GM21515 (cell line): ENCODE results near the gene NTRK3.

Source experiments
- ATAC-seq: cut with Tn5 transposase; IDR thresholded peaks from one replicate; pipeline ENCODE4 v1.9.1; 2021; ENCODE audit not compliant: unreplicated experiment

NTRK3 gene

DNA sequence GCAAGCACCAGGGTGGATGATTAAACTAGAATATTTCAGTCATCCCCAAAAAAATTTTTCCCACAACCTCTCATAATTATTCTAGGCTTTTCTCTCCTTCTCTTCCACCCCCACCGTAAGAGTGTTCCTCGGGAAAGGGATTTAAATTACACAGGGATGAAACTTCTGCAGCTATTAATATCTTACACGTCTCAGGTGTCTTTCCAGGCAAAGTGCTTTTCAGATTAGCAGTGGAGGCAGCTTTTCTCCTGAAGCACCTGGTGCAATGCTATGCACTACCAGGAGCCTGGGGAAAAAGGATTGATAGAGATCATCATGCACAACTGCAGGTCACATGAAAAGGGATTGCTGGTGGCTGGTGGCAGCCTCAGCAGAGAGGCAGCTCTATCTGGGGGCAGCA, 250.4 kb downstream of the NTRK3 start:
- ATAC-seq: no peak

DNA sequence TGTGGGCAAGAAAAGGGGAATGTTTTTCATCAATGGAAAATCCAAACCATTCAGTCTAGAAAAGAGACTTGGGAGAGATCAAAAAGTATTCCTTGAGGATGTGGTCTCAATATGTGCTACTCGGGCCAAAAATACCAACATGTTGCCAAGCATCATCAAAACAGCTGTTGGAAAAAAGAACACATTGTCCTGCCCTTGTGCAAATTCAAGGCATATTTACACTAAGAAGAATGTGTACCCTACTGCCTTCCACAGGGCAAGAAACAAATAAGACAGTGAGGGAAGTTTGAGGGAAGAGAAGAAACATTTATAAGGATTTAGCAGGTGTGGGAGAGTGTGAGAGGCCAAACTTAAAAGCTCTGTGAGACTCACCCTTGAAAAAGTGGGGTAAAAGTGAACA, 252.1 kb downstream of the NTRK3 start:
- no peak for ATAC-seq

DNA sequence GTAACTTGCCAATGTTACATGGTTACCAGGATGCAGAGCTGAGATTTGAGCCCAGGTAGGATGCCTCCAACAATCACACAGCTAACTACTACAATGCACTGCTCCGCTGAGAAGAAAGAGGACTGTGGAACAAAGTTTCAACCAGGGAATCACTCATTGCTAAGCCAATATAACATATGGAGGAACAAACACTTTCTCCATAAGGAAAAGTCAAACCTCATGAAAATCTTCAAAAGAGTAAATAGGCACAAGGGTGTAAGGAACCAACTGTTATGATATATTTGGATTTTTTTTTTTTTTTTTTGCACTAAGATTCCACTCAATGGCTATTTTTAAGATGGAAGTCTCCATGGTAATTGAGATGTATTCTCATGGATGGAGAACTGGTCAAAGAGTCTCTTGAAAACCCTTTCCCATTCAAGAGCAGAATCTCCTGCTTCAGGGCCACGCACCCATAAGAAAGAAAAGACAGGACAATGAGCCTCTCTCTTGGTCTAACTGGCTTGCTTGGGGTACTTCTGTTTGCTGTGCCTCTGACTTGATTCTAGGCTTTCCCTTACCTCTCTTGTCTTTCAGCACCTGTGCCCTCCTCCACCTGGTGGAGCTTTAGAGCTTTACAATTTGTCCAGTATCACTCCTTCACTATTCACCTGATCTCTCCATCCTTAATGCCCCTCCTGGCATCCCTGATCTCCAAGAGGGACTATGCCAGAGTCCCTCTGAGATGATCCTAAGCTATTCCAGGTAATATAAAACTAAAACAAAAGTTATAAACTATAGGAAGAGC, 252.8 kb downstream of the NTRK3 start:
- no peak for ATAC-seq

DNA sequence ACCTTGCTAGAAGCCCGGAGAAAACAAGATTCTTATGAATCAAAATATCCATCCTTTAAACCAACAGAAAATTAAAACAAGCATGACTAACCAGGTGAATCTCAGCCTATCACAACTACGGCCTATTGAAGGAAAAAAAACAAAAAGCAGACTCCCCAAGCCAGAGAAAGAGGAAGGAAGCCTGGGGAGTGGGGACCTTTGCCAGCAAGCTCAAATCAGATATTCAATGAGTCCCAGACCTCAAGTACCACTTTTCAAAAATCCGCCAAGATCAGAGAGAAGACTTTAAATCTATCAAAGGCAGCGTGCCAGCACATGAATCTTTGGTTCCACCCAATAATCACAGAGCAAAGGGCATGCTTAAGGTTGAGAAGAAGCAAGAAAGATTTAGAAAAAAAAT, 253.8 kb downstream of the NTRK3 start:
- no peak for ATAC-seq

DNA sequence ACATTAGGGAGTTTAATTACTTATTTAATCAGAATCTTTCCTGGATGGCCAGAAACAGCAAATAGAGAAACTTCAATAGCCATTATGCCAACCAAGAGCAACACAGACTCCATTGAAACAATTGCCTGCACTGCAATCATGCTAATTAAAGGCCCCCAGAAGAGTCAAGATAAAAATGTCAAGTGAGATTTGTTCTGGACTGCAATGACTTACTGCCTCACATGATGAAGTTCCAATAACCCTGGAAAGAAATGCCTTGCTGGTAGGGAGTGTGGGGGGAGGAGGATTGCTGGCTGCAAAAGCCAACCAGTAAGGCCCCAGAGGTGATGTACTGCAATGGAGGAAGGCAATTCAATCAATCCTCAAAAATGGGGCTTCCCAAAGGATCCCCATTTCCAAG, 257.9 kb downstream of the NTRK3 start:
- ATAC-seq: no peak

DNA sequence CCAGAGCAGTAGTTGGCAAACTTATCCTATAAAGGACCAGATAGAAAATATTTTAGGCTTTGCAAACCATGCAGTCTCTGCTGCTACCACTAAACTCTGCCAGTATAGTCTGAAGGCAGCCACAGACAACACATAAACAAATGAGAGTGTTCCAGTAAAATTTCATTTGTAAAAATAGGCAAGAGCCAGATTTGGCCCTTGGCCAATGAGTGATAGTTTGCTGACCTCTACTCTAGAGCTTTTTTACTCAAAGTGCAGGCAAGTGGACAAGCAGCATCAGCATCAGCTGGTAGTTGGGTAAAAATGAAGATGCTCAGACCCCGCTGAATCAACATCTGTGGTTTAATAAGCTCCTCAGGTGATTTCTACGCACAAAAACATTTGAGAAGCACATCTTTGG, 269.8 kb downstream of the NTRK3 start:
- ATAC-seq: no peak

DNA sequence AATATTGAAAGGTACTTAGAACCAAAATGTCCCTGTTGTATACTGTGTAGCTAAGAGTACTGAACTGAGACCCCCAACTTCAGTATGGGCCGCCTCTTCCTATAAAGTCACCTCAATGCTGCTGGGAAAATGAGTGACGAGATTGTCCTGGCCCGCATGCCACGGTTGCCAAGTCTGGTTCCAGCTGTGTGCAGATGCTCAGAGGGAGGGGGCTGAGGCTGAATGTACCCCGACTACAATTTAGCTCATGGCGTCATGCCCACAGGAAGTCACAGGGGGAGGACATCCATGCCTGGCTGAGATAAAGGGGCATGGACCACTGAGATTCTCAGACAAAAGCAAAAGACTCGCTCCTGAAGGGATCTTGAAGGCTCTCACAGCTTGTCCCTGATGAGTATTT, 271.1 kb downstream of the NTRK3 start:
- no peak for ATAC-seq

DNA sequence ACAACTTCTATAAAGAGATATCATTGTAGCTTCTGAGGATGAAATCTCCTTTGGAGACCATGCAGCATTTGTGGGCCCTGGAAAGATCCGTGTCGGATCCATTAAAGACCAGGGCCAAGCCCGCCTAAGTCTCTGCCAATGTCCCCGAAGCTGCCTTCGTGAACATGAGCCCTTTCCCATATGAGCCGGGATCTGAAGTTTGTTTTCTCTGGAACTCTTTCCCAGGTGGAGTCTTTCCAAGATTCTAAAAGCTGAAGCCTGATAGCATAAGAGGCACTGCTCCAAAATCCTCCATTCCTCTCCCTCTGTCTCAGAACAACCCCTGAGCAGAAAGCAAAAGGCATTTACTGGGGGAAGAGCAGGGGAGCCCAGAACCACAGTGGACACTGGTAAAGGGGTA, 274.6 kb downstream of the NTRK3 start:
- ATAC-seq: no peak

DNA sequence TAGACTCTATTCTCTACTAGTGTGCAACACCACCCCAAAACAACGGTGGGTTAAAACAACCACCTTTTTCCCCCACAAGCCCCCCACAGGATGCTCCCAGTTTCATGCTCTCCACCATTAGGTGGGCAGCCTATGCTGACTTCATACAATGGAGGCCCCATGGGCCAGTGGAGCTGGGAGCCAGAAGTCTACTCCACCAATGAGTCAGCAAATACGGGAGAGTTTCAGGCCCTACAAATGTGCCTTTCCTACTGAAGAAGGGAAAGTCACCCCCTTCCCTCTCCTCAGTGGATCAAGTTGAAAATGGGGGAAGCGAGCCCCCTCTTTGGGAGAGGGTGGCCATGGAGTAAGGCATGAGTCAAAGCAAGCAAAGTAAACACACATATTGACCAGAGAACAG, 278.6 kb downstream of the NTRK3 start:
- ATAC-seq: no peak

DNA sequence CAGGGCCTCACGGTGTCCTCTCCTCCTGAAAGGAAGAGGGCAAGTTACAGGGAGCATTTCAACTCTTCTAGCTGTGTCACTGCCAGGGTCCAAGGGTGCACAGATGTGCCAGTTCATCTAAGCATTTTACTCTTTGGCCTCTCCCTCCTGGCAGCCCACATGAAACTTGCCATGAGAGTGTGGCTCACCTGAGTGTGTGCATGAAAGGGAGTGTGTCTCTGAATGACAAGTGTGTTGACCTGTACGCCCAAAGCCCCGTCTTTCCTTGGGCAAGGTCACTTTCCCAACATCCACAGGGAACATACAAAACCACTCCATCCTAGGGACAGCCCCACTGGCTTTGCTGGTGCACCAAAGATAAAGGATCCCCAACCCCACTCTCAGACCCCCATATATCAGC, 280.0 kb downstream of the NTRK3 start:
- ATAC-seq: no peak

DNA sequence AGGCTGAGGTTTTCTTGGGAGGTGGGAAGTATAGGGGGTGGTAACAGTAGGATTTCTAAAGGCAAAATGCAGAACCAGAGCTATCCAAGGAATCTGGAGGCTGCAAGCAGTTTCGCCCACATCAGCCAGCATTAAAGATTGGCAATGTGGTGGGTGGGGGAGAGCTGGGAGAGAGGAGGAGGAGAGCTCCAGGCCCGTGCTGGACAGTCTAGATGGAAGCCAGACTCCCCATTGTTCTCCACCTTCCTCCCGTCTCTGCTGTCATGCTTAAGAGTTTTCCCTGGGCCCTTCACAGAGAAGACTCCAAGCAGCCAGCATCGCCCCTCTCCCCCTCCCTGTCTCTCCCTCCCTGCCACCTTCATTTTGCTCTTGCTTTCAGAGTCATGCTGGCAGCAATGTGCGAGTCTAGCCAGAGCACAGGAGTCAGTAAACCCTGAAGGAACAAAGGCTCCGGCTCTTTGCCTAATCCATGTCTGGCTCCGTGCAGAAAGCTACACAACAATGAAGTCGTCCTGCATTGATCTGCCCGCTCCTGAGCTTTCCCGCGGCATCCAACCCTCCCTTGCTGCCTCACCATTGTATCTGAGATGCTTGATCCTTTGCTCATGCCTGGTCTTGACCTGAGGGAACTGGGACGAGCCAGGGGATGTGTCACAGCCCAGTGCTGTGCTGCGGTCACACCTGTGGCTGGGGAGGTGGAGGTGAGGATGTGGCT, 282.9 kb downstream of the NTRK3 start:
- ATAC-seq: no peak

DNA sequence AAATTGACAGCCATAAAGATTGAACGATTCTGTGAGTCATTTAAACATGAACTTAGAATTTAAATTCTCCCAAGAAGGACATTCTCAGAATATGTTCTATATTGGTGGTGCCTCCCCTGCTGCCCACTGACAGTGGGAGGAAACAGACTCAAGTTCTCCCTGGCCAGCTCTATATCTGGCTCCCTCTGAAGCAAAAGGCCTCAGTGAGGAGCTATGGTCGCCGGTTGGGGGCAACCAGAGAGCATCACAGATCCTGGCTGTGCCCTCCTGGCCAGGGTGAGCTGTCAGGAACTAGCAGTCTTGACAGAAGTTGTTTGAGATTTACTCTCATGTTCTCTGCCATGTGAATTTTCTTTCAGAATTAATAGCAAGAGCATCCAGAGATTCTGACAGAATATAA, 285.5 kb downstream of the NTRK3 start:
- no peak for ATAC-seq

DNA sequence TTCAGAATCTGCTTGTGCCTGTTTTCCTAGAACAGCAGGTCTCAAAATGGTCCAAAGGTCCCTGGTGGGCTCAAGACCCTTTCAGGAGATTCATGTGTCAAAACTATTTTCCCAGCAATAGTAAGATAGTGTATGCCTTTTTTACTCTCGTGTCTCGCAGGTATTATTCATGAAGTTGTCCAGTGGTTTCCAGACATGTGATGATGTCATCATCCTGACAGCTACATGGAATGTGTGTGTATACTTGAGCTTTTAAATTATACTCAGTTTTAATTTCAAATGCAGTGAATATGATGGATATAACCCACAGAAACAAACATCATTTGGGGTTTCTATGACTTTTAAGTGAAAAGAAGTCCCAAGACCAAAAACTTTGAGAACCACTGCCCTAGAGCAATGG, 288.6 kb downstream of the NTRK3 start:
- ATAC-seq: no peak

DNA sequence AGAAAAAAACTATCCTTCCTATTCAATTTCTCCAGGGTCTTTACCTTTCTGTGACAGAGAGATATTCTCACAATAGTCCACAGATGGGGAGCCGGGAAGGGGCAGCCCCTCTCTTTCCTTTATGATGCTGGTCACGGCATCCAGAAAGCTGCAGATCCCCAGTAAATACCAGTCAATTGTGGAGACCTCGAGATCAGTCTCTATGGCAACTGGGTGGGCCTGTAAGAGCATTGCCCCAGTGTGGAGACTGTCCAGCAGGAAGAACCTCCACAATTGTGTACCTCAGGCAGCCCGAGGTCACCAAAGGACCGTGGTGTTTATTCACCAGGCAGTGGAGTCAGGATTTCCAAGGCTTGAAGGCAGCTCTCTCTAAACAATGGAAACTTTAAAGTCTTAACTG, 291.2 kb downstream of the NTRK3 start:
- no peak for ATAC-seq

DNA sequence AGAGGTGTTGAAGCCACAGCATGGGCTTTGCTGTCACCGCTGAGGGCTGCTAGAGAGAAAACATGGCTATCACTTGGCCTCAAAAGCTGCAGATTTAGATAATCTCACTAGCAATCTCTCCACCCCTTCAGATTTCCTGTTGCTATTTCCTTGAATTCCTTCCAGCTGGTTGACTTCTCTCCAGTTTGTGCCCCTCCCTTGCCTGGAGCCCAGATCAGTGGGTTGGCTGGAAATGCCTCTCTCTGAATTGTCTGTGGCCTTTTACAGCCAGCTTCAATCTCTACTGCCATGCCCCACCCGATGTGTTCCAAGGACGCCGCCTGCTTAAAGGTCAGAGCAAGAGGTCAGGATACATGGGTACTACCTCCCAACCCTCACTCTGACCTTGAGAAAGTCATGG, 294.1 kb downstream of the NTRK3 start:
- no peak for ATAC-seq

DNA sequence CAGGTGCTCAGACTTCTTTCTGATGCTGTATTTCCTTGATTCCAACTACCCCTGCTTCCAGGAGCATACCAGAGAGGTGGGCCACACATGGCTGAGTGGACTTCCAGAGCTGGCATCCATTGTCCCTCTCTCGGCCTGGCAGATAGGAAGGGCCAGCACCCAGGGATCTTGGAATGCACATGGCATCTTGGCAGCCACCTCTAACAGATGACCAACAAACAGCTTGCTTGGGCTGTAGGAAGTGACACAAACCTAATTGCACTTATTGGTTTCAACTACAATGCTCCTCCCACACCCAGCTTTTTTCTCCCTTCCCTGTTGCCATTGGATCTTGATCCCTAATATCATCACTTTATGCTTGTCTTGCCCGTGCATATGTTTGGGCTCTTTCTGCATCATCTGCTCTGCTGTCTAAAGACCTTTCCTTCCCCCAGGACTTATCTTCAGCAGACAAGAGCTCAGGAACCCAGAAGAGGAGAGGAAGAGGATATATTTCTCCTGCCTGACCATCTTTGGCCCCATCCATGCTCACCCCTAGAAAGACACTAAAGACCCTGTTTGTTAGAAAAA, 294.6 kb downstream of the NTRK3 start:
- no peak for ATAC-seq

DNA sequence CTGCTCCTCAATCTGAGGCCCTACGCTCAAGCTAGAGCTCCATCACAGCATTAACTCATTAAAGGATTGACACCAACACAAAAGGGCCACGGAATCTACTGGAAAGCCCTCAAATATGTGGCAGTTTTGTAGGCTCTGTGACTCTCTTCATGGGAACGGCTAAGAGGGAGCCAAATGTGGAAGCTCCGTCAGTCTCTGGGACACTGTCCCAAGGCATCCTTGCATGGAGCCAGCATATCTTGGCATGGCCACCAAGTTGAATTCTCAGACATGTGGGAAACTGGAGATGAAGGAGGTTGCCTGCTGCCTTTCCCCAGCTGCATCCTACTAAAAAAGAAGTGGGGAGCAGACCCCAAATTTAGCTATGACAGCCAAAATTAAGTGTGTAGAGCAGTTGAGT, 296.9 kb downstream of the NTRK3 start:
- no peak for ATAC-seq

DNA sequence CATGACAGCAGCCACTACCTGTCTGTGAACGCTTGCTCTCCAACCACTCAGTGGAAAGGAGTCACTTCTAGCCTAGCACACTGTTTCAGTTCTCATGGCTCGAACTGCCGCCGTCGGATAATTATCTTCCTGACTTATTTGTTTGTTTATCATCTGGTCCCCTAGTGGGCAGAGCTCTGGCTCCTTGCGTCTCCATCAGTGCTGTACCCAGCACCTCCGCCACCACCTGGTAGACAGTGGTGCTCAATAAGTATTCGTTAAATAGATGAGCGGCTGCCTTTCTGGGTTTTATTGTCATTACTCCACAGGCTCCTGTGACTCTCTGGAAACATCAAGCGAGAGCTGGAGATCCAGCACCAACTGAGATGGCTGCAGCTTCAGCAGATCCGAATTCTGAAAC, 297.5 kb downstream of the NTRK3 start:
- ATAC-seq: no peak

DNA sequence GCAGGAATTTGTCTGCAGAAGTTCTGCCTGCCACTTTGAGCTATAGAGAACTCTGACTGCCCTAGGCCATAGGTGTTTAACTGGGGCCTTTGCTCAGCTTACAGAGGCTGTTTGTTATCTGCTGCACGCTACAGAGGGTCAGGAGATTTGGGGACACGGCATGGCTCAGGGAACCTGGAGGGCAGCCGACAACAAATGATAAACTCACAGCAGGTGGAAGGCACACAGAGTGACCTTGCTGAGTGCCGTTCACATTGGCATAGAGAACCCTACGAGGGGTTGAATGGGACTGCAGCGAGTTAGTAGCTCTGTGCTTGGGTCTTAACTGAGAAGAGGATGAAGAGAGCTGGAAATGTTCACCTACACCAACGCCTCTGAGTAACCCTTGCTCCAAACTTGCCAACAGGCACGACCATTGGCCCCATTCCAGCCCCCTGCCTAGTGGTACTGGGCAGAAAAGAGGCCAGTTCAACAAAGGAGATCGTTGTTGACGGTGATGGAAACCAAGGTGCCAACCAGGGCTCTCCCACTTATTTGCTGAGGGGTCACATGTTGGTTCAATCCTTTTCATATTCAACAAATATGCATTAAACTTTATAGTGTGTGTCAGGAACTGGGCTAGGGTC, 301.1 kb downstream of the NTRK3 start:
- ATAC-seq: no peak

DNA sequence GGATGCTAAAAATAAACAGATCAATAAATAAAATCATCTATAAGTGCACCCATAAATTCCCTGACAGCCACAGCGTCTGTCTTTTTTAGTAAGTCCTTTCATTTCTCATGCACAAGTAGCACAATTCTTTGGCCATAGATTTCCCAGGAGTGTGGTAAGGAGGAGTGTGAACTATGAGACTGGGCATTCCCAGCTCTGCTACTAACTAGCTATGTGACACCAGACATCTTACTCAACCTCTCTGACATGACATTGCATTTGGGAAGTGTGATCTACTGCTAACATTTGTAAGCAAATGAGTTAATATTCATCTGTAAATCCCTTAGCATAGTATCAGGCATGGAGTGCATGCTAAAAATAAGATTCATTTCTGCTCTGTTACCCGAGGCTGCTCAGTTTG, 301.7 kb downstream of the NTRK3 start:
- no peak for ATAC-seq

DNA sequence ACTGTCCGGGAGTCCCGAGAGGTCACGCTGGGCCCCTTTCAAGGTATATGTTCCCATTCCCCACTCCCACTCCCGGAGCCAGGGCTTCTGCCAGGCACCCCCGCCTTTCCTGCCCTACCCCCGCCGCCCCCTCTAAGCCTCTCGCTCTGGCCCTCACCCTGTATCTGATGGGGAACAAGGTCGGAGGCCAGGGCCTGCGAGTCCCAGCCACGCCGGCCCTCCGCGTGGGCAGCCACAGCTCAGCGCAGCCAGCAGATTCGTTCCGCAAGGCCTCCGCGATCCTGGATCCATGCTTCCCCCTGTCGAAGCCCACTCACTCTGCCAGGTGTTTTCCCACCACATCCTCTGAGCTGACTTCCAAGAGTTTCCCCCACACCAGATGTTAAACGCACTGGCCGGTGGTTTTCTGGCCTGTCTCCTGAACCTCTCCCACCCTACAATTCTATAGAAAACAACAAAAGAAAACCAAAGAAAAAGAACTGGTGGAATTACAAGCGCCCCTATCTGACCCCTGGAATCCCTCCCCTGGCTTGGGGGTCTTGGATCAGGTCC, 303.7 kb downstream of the NTRK3 start:
- ATAC-seq: no peak
